IPS DF 19.7 (cell line): ENCODE results near the gene PGAM5.

Experiments used
- DNase-seq: peaks from one replicate; pipeline ENCODE4 v3.0.0-alpha.2; 2013; ENCODE audit warnings: low read depth, low spot score

The PGAM5 gene

GRCh38 chr12:132720606-132721345 lies 10.1 kb downstream of the PGAM5 start:
- DNase-seq, result no peak

- DNase-seq, result no peak
Observed at GRCh38 chr12:132723015-132723763, 12.5 kb downstream of the PGAM5 start.

GRCh38 chr12:132723764-132724140 lies 13.1 kb downstream of the PGAM5 start:
- DNase-seq, result no peak

- no peak for DNase-seq
Observed at GRCh38 chr12:132724506-132725241, 14.0 kb downstream of the PGAM5 start.

- DNase-seq, result no peak
Observed at GRCh38 chr12:132726386-132726785, 15.7 kb downstream of the PGAM5 start.

- no peak for DNase-seq
Observed at GRCh38 chr12:132727091-132727794, 16.6 kb downstream of the PGAM5 start.

- DNase-seq, result no peak
Observed at GRCh38 chr12:132728502-132728901, 17.9 kb downstream of the PGAM5 start.

- no peak for DNase-seq
Observed at GRCh38 chr12:132729541-132730320, 19.1 kb downstream of the PGAM5 start.

GRCh38 chr12:132730353-132730752 lies 19.7 kb downstream of the PGAM5 start:
- DNase-seq, result no peak

GRCh38 chr12:132731574-132731973 lies 20.9 kb downstream of the PGAM5 start:
- DNase-seq, result no peak

- no peak for DNase-seq
Observed at GRCh38 chr12:132734206-132734605, 23.6 kb downstream of the PGAM5 start.

- DNase-seq, result no peak
Observed at GRCh38 chr12:132735496-132735895, 24.9 kb downstream of the PGAM5 start.

- DNase-seq, result no peak
Observed at GRCh38 chr12:132736378-132736777, 25.7 kb downstream of the PGAM5 start.

GRCh38 chr12:132736913-132737312 lies 26.3 kb downstream of the PGAM5 start:
- DNase-seq, result no peak

GRCh38 chr12:132739600-132740312 lies 29.1 kb downstream of the PGAM5 start:
- DNase-seq, result no peak

- no peak for DNase-seq
Observed at GRCh38 chr12:132740313-132740646, 29.6 kb downstream of the PGAM5 start.

- no peak for DNase-seq
Observed at GRCh38 chr12:132740652-132741051, 30.0 kb downstream of the PGAM5 start.

- DNase-seq, result no peak
Observed at GRCh38 chr12:132741620-132742019, 31.0 kb downstream of the PGAM5 start.

- no peak for DNase-seq
Observed at GRCh38 chr12:132743831-132744230, 33.2 kb downstream of the PGAM5 start.

GRCh38 chr12:132746613-132747012 lies 36.0 kb downstream of the PGAM5 start:
- DNase-seq, result no peak

- no peak for DNase-seq
Observed at GRCh38 chr12:132747395-132747794, 36.8 kb downstream of the PGAM5 start.
